ENCODE results near the gene MYOG.

GRCh38 chr1:203084588-203085527, 954 bp downstream of the MYOG start:
- TF ChIP-seq, protein P1, sequence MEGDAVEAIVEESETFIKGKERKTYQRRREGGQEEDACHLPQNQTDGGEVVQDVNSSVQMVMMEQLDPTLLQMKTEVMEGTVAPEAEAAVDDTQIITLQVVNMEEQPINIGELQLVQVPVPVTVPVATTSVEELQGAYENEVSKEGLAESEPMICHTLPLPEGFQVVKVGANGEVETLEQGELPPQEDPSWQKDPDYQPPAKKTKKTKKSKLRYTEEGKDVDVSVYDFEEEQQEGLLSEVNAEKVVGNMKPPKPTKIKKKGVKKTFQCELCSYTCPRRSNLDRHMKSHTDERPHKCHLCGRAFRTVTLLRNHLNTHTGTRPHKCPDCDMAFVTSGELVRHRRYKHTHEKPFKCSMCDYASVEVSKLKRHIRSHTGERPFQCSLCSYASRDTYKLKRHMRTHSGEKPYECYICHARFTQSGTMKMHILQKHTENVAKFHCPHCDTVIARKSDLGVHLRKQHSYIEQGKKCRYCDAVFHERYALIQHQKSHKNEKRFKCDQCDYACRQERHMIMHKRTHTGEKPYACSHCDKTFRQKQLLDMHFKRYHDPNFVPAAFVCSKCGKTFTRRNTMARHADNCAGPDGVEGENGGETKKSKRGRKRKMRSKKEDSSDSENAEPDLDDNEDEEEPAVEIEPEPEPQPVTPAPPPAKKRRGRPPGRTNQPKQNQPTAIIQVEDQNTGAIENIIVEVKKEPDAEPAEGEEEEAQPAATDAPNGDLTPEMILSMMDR (IDR thresholded peaks at IDR 0.05; ENCODE audit: borderline replicate concordance, extremely low read depth, low read length, poor library complexity, severe bottlenecking), result peak; percentile 66
- TF ChIP-seq EZH2 (IDR thresholded peaks at IDR 0.05; ENCODE audit: borderline replicate concordance, low read depth, low read length, severe bottlenecking), result no peak

All from DND-41 (cell line).